GM12878 (cell line): ENCODE results near the gene WWOX. TPM values are rescaled to one million over a fixed set of nuclear protein-coding genes. Genes with fewer than 3 reads are reported as not detected.

ENCODE experiments used
- ATAC-seq: fragments of 200-7000 bp; cut with Tn5 transposase; 3 replicates; pipeline ENCODE4 v1.9.1; 2020; ENCODE audit warnings: mild to moderate bottlenecking, moderate library complexity
- BruUV-seq: library from RNA; stranded (reverse); fragments of 400-500 nt; replicated peaks from 2 replicates; lab custom pipeline; 2021; lab: Mats Ljungman, UMichigan
- CTCF ChIA-PET: fragments of 300-600 bp; sonication (Branson Sonifier 250); formaldehyde crosslinking; extraction: SDS; loops from one replicate; lab custom pipeline; 2021; ENCODE audit warnings: inconsistent platforms; lab: Yijun Ruan, JAX
- POLR2A ChIA-PET: fragments of 350-600 bp; formaldehyde crosslinking; extraction: SDS; loops from one replicate; lab custom pipeline; 2021; ENCODE audit warnings: inconsistent platforms; lab: Charles Lee
- RAD21 ChIA-PET: fragments of 300-600 bp; sonication (Branson Sonifier 250); formaldehyde crosslinking; loops from one replicate; lab custom pipeline; 2023; ENCODE audit warnings: antibody characterized with exemption; ENCODE audit not compliant: unreplicated experiment; lab: Charles Lee
- SMC1A ChIA-PET: fragments of 300-600 bp; sonication (Branson Sonifier 250); formaldehyde crosslinking; loops from one replicate; lab custom pipeline; 2023; ENCODE audit not compliant: unreplicated experiment, uncharacterized antibody; lab: Charles Lee
- DNase-seq: peaks from one replicate; pipeline ENCODE4 v3.0.0-alpha.2; 2011; ENCODE audit warnings: low read depth, low spot score
- FAIRE-seq: peaks from 3 replicates; lab custom pipeline; 2011; peaks lifted over from hg19 to GRCh38; lab: Jason Lieb, UNC
- H2AFZ ChIP-seq: 2 replicates; pipeline ENCODE4 v1.6.0; 2011; ENCODE audit warnings: low read depth, low read length, control low read depth; ENCODE audit not compliant: control insufficient read depth
- H3K27ac ChIP-seq: 2 replicates; pipeline ENCODE4 v1.5.1; 2011; ENCODE audit warnings: control low read depth; ENCODE audit not compliant: control insufficient read depth, insufficient read depth
- H3K27me3 ChIP-seq, 2 experiments: replicated peaks in 1 of 2; 2 replicates each; pipeline versions ENCODE4 v1.6.0 to v1.6.1; 2011; ENCODE audit warnings: low read length in 1 of 2; ENCODE audit not compliant: control insufficient read depth in 2 of 2, insufficient read depth in 2 of 2
- H3K36me3 ChIP-seq, 2 experiments: 2 replicates each; pipeline ENCODE4 v1.5.1; 2011; ENCODE audit warnings: low read length in 1 of 2; ENCODE audit not compliant: control insufficient read depth in 2 of 2, insufficient read depth in 2 of 2
- H3K4me1 ChIP-seq: 2 replicates; pipeline ENCODE4 v1.6.1; 2011; ENCODE audit warnings: mild to moderate bottlenecking, low read length, moderate library complexity, mixed read lengths; ENCODE audit not compliant: control insufficient read depth, insufficient read depth
- H3K4me2 ChIP-seq: 2 replicates; pipeline ENCODE4 v1.6.0; 2011; ENCODE audit warnings: control low read depth; ENCODE audit not compliant: control insufficient read depth, insufficient read depth
- H3K4me3 ChIP-seq: fragments of 200-600 bp; sonication (generic); 2 replicates; pipeline ENCODE4 v1.5.1; 2016
- H3K79me2 ChIP-seq: 2 replicates; pipeline ENCODE4 v1.6.0; 2011; ENCODE audit warnings: low read length; ENCODE audit not compliant: control insufficient read depth, insufficient read depth
- H3K9ac ChIP-seq: 2 replicates; pipeline ENCODE4 v1.8.0; 2011; ENCODE audit warnings: low read length, control low read depth, mixed read lengths; ENCODE audit not compliant: control insufficient read depth, insufficient read depth
- H3K9me3 ChIP-seq: replicated peaks from 3 replicates; pipeline ENCODE4 v1.5.1; 2011; ENCODE audit warnings: mild to moderate bottlenecking, low read length; ENCODE audit not compliant: control insufficient read depth, insufficient read depth
- H4K20me1 ChIP-seq: 2 replicates; pipeline ENCODE4 v1.6.0; 2011; ENCODE audit not compliant: control insufficient read depth, insufficient read depth
- BCL11A ChIP-seq: IDR thresholded peaks from 2 replicates; pipeline ENCODE4 v1.6.1; 2011; ENCODE audit warnings: low read depth, low read length
- CHD4 ChIP-seq: fragments of 200-600 bp; sonication (generic); IDR thresholded peaks from 2 replicates; pipeline ENCODE4 v1.6.1; 2016; ENCODE audit warnings: mild to moderate bottlenecking
- HDAC6 ChIP-seq: fragments of 200-600 bp; sonication (generic); IDR thresholded peaks from one replicate; pipeline ENCODE4 v1.8.0; 2017; ENCODE audit warnings: antibody characterized with exemption; ENCODE audit not compliant: unreplicated experiment
- NBN ChIP-seq: fragments of 450-650 bp; IDR thresholded peaks from 2 replicates; pipeline ENCODE4 v1.6.1; 2016
- SREBF1 ChIP-seq: IDR thresholded peaks from 2 replicates; pipeline ENCODE4 v1.6.1; 2012; ENCODE audit warnings: mild to moderate bottlenecking, low read length
- STAT1 ChIP-seq: fragments of 450-650 bp; conservative IDR thresholded peaks from 2 replicates; pipeline ENCODE4 v1.6.1; 2014; ENCODE audit warnings: antibody characterized with exemption, mild to moderate bottlenecking
- SUPT20H ChIP-seq: IDR thresholded peaks from 2 replicates; pipeline ENCODE4 v1.6.1; 2011; ENCODE audit warnings: low read depth, mild to moderate bottlenecking, low read length, moderate library complexity, borderline replicate concordance; ENCODE audit not compliant: control insufficient read depth
- YY1 ChIP-seq: IDR thresholded peaks from 2 replicates; pipeline ENCODE4 v1.6.1; 2011; ENCODE audit warnings: low read depth, mild to moderate bottlenecking, low read length
- WGBS: methylation state at CpG from one replicate; pipeline ENCODE4 v1.1.6; 2016; ENCODE audit warnings: low lambda C conversion rate; ENCODE audit not compliant: insufficient replicate concordance, insufficient coverage; ENCODE audit errors: missing lambda C conversion rate; 5-methylcytosine and 5-hydroxymethylcytosine counted together
- in situ Hi-C: fragments of 300-500 bp; cut with MboI; formaldehyde crosslinking; loops from 9 replicates; pipeline ENCODE4 v1.14.3; 2018; ENCODE audit warnings: mixed read lengths
- intact Hi-C: fragments of 100-400 bp; cut with micrococcal nuclease; formaldehyde crosslinking; loops from one replicate; pipeline ENCODE4 v1.14.2; 2022; ENCODE audit not compliant: unreplicated experiment
- polyA plus RNA-seq, 11 experiments: library from polyadenylated mRNA; depleted of rRNA in 4 of 11; unstranded in 6 of 11; stranded (reverse) in 5 of 11; fragments of >200 nt; fragmentation: Nextera tagmentation in 4 of 11; fragmentation: Illumina TruSeq in 1 of 11; extraction: Ambion mirVana in 4 of 11; extraction: Trizol in 1 of 11; gene quantifications; 1 replicate in 1 of 11; 2 replicates in 10 of 11; pipeline versions ENCODE4 v1.2.1 to v1.2.3, GENCODE V29; 2011 to 2016; ENCODE audit warnings: inconsistent platforms in 2 of 11, missing spikeins in 2 of 11, low read depth in 1 of 11
- total RNA-seq, 4 experiments: library from RNA; depleted of rRNA in 3 of 4; stranded (reverse); fragments of >200 nt in 3 of 4; fragmentation: Illumina TruSeq in 1 of 4; extraction: Trizol in 1 of 4; gene quantifications; 2 replicates each; pipeline versions ENCODE4 v1.2.1 to v1.2.3, GENCODE V29; 2013 to 2021
- TF ChIP-seq, protein P1 (sequence below): fragments of 150-350 bp; IDR thresholded peaks from 2 replicates; pipeline ENCODE4 v1.6.1; 2014; ENCODE audit warnings: mild to moderate bottlenecking, low read depth, low read length
- TF ChIP-seq, protein P2 (sequence below), 3 experiments: IDR thresholded peaks in 2 of 3; conservative IDR thresholded peaks in 1 of 3; 2 replicates each; pipeline ENCODE4 v1.5.1; 2011; ENCODE audit warnings: low read depth in 3 of 3, low read length in 3 of 3, mild to moderate bottlenecking in 3 of 3, control low read depth in 2 of 3, moderate library complexity in 2 of 3, inconsistent platforms in 1 of 3, mixed read lengths in 1 of 3; ENCODE audit not compliant: control insufficient read depth in 2 of 3, insufficient read depth in 1 of 3; ENCODE audit errors: extremely low read depth in 1 of 3

Gene WWOX
- total and polyA plus RNA-seq, 10 of the 15 experiments (the other 5 are each of a cell fraction or from before 2014, with no cell fraction given): 2.8 to 24.4 (median 17.8) TPM

DNA sequence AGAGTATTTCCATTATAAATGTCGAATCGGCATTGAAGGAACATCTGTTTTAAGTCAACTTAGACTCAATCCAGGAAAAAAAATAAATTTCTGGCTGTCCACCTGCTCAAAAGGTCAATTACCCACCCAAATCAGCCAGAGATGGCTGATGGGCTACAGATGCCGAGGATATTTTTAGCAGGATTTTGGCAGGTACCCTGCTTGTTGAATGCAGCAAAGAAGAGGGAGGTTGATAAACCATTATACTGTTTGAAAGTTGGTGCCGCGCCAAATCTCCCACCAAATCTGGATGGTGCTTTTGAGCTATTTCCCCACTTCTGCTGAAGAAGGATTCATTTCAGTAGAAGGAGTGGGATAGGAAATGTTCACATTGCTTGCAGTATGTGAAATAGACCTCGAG, 963.4 kb downstream of the WWOX start:
- no TSS peak for BruUV-seq
- SMC1A ChIA-PET: interaction anchor here (0.6 kb wide), 1 partner anchor 49 kb away, joined by 3 read pairs; no protein-coding TSS in a partner anchor
- no peaks in the 10 kb centered on the region for H3K36me3 ChIP-seq
- H3K9ac ChIP-seq: no peak overlapping the region
- peaks cover 0 to 5% of the 10 kb centered on the region in 2 experiments; a peak in 1 of 4 replicates for H3K27me3 ChIP-seq
- no peak for DNase-seq
- intact Hi-C loops: no loop called here
- no peak overlapping the region for H3K4me3 ChIP-seq
- POLR2A ChIA-PET: no interaction called here
- ATAC-seq: no peak
- TF ChIP-seq YY1: no peak
- H3K79me2 ChIP-seq: no peaks in the 10 kb centered on the region
- in situ Hi-C loops: no loop called here
- H3K27ac ChIP-seq: no peak overlapping the region
- RAD21 ChIA-PET: no interaction called here
- H3K4me2 ChIP-seq: no peak overlapping the region
- FAIRE-seq: no peak
- CTCF ChIA-PET: no interaction called here
- no peak overlapping the region for H2AFZ ChIP-seq
- WGBS: 61% methylated on average over 6 of the region's 6 CpGs
- H4K20me1 ChIP-seq: no peaks in the 10 kb centered on the region
- no peaks in the 10 kb centered on the region for H3K4me1 ChIP-seq
- no peaks in the 10 kb centered on the region for H3K9me3 ChIP-seq

DNA sequence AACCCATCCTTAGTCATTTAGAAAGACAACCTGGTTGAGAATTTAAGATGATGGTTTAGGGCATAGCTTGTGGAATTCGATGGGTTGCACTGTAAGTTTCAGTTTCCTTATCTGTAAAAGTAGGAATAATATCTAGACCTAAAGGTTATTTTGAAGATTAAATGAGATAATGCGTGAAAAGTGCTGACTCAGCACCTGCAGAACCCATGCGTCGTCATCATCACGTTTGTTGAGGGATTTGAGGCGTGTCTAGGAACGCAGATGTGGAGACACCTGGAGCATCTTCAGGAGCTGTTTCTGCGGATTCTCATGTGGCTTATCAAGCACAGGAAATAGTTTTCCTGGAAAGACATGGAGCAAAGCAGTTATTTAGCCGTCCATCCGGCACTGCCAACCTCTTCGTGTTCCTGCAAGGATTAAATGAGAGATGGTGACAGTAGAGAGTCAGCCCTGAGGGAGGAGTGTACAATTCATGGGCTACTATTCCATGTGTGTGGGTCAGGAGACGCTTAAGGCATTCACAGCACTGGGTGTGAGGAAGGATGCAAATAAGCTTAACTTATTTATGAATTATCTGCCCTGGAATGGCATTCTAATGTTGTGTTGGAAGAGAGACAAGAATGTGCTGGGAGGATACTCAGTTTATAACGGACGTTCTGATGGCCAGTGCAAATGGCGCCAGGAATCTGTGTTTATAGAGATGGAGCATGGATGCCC, 965.0 kb downstream of the WWOX start:
- H3K27ac ChIP-seq: no peak overlapping the region
- ChIA-PET SMC1A (interaction anchor here (0.6 to 1.6 kb wide), 3 partner anchors 11 to 366 kb away, joined by 3 to 4 read pairs (median 4); no protein-coding TSS in a partner anchor), RAD21 (no interaction called here), CTCF (no interaction called here), POLR2A (no interaction called here)
- no peaks in the 10 kb centered on the region for H3K9me3 ChIP-seq
- no peaks in the 10 kb centered on the region for H3K36me3 ChIP-seq
- H3K4me3 ChIP-seq: no peak overlapping the region
- in situ Hi-C loops: no loop called here
- H2AFZ ChIP-seq: no peak overlapping the region
- no TSS peak for BruUV-seq
- H3K4me1 ChIP-seq: no peaks in the 10 kb centered on the region
- FAIRE-seq (no peak), DNase-seq (no peak), ATAC-seq (no peak)
- 55% methylated on average over 15 of the region's 15 CpGs for WGBS
- peaks cover 0 to 5% of the 10 kb centered on the region in 2 experiments; a peak in 1 of 4 replicates for H3K27me3 ChIP-seq
- no peaks in the 10 kb centered on the region for H3K79me2 ChIP-seq
- no peak overlapping the region for H3K9ac ChIP-seq
- H3K4me2 ChIP-seq: no peak overlapping the region
- no peaks in the 10 kb centered on the region for H4K20me1 ChIP-seq
- intact Hi-C loops: no loop called here
- TF ChIP-seq, protein P1, sequence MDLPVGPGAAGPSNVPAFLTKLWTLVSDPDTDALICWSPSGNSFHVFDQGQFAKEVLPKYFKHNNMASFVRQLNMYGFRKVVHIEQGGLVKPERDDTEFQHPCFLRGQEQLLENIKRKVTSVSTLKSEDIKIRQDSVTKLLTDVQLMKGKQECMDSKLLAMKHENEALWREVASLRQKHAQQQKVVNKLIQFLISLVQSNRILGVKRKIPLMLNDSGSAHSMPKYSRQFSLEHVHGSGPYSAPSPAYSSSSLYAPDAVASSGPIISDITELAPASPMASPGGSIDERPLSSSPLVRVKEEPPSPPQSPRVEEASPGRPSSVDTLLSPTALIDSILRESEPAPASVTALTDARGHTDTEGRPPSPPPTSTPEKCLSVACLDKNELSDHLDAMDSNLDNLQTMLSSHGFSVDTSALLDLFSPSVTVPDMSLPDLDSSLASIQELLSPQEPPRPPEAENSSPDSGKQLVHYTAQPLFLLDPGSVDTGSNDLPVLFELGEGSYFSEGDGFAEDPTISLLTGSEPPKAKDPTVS: no peak
- TF ChIP-seq, protein P2, sequence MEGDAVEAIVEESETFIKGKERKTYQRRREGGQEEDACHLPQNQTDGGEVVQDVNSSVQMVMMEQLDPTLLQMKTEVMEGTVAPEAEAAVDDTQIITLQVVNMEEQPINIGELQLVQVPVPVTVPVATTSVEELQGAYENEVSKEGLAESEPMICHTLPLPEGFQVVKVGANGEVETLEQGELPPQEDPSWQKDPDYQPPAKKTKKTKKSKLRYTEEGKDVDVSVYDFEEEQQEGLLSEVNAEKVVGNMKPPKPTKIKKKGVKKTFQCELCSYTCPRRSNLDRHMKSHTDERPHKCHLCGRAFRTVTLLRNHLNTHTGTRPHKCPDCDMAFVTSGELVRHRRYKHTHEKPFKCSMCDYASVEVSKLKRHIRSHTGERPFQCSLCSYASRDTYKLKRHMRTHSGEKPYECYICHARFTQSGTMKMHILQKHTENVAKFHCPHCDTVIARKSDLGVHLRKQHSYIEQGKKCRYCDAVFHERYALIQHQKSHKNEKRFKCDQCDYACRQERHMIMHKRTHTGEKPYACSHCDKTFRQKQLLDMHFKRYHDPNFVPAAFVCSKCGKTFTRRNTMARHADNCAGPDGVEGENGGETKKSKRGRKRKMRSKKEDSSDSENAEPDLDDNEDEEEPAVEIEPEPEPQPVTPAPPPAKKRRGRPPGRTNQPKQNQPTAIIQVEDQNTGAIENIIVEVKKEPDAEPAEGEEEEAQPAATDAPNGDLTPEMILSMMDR (IDR thresholded peaks at IDR 0.05 in 2 of 3, conservative IDR thresholded peaks at IDR 0.05 in 1 of 3; ENCODE audit: control insufficient read depth in 2 of 3, extremely low read depth in 1 of 3, insufficient read depth in 1 of 3, low read depth in 3 of 3, low read length in 3 of 3): no peak
- TF ChIP-seq STAT1 (no peak), SUPT20H (no peak), BCL11A (no peak), NBN (no peak), CHD4 (no peak), HDAC6 (no peak), SREBF1 (no peak)
